Measurements from ENCODE around the gene RPS17. TPM values are rescaled to one million over a fixed set of nuclear protein-coding genes. Genes with fewer than 3 reads are reported as not detected.
"Not testable (repeated sequence)": the region's sequence is repeated elsewhere in the genome, so short reads cannot be mapped to it uniquely, and the experiment has no call there.

Gene RPS17
- total and polyA plus RNA-seq, 8 donors, result 751 to 2,243 (median 1,194) TPM

- H3K36me3 ChIP-seq; H3K9me3 ChIP-seq; H3K4me3 ChIP-seq; H3K4me1 ChIP-seq; ATAC-seq; DNase-seq; intact Hi-C loops (cut with DNase I); H3K27ac ChIP-seq; H3K27me3 ChIP-seq; FAIRE-seq: not testable (repeated sequence)
- 82% methylated on average over 4 of the region's 4 CpGs for WGBS, 2 donors
Observed at GRCh38 chr15:82488250-82488649, 52.0 kb downstream of the RPS17 start.

- FAIRE-seq; H3K36me3 ChIP-seq; intact Hi-C loops (cut with DNase I); DNase-seq; H3K4me3 ChIP-seq; H3K9me3 ChIP-seq; H3K4me1 ChIP-seq; H3K27ac ChIP-seq; H3K27me3 ChIP-seq; ATAC-seq: not testable (repeated sequence)
- 20 to 26% methylated on average over 7 of the region's 7 CpGs for WGBS, 2 donors
Observed at GRCh38 chr15:82487045-82487444, 53.2 kb downstream of the RPS17 start.

Other genes with a start within 250 kb of the RPS17 start
- gene GOLGA6L10, start 191.0 kb downstream of the RPS17 start, total RNA-seq, result 1 to 10 TPM in 4 of 6 donors, under 1 TPM in 2; 0.49 to 1.9 (median 1.5) TPM
- gene GOLGA6L10, start 191.0 kb downstream of the RPS17 start, polyA plus RNA-seq, result 1 to 10 TPM; 2.9 to 4.3 TPM
- 1 to 10 TPM; 1.4 to 2.5 (median 1.8) TPM for gene GOLGA6L9, start 110.6 kb downstream of the RPS17 start, total RNA-seq
- gene GOLGA6L9, start 110.6 kb downstream of the RPS17 start, polyA plus RNA-seq, result 10 to 100 TPM in 1 of 2 donors, 1 to 10 TPM in 1; 7.3 to 21.7 TPM
- gene CPEB1, start 106.9 kb upstream of the RPS17 start, total RNA-seq, result 1 to 10 TPM in 3 of 6 donors, under 1 TPM in 3; 0.42 to 1.6 (median 1.1) TPM
- 1 to 10 TPM in 1 of 2 donors, under 1 TPM in 1; 0.68 to 2.9 TPM for gene CPEB1, start 106.9 kb upstream of the RPS17 start, polyA plus RNA-seq
- gene AP3B2, start 169.4 kb upstream of the RPS17 start, total RNA-seq, result 1 to 10 TPM; 1.6 to 5.1 (median 2.8) TPM
- 10 to 100 TPM in 1 of 2 donors, 1 to 10 TPM in 1; 9.5 to 19.1 TPM for gene AP3B2, start 169.4 kb upstream of the RPS17 start, polyA plus RNA-seq